ENCODE results near the gene CACNA1B. TPM values are rescaled to one million over a fixed set of nuclear protein-coding genes. Genes with fewer than 3 reads are reported as not detected.
"Not testable (repeated sequence)": the region's sequence is repeated elsewhere in the genome, so short reads cannot be mapped to it uniquely, and the experiment has no call there.

Gene CACNA1B

DNA sequence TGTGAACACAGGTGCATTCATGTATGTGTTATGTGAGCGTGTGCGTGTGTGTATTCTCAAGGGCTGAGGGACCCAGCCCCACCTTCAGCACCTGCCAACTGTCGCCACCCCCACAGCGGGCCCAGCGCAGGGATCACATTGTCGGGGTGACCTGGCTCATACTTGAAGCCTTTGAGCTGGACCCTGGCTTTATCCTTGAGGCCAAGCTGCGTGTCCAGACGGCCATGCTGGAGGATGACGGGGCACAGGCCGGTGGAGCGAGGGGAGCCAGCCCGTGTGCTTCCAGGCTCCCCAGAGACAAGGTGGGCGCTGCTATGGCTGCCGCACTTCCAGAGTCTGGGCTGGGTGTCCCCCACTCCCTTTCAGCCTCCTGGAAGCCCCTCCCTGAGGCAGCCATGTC, 261.5 kb downstream of the CACNA1B start:
- H3K27ac ChIP-seq (replicated peaks); H3K27me3 ChIP-seq (ENCODE audit: insufficient read depth, poor library complexity, severe bottlenecking); H3K4me3 ChIP-seq (replicated peaks; ENCODE audit: insufficient read depth, low read length); DNase-seq (ENCODE audit: low read depth in 1 of 2, low spot score in 1 of 2): not testable (repeated sequence)

DNA sequence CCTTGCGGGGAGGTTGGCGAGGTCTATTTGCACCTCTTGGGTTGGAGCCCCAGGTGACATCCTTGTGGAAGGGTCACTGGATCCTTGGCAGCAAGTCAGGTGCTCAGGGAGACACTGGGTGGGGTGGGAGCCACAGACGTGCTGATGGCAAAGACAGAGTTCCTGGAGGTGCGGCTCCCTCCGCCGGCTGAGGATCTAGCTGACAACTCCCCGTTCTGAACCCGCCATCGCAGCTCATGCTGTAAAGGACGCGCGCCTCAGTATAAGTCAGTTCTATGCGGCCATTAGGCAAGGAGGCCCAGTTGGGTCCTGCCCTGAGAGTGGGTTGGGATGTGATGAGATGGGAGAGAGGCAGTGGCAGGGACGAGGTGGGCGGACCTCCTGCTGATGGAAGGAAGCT, 263.4 kb downstream of the CACNA1B start:
- H3K4me3 ChIP-seq (replicated peaks; ENCODE audit: insufficient read depth, low read length); DNase-seq (ENCODE audit: low read depth in 1 of 2, low spot score in 1 of 2); H3K27ac ChIP-seq (replicated peaks); H3K27me3 ChIP-seq (ENCODE audit: insufficient read depth, poor library complexity, severe bottlenecking): not testable (repeated sequence)

DNA sequence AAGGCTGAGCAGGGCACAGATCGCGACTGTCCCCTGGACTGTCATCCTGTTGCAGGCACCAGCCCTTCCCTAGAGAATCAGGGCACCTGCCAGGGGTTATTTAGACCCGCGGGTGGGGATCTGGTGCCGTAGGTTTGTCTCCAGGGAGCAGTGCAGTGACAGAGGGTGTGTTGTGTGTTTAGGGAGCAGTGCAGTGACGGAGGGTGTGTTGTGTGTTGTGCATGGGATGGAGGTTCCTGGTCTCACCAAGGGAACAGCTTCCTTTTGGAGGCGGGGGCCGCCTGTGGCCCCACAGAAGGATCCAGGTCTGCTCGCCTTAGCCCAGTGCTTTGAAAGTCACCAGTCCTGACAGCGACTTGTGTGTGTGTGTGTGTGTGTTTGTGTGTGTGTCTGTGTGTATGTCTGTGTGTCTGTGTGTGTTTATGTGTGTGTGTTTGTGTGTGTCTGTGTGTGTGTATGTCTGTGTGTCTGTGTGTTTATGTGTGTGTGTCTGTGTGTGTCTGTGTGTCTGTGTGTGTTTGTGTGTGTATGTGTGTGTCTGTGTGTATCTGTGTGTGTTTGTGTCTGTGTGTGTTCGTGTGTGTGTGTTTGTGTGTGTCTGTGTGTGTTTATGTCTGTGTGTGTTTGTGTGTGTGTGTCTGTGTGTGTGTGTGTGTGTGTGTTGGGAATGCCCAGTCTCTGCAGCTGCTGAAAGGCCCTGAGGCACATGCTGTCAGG, 265.1 kb downstream of the CACNA1B start:
- not testable (repeated sequence) for DNase-seq (ENCODE audit: low read depth in 1 of 2, low spot score in 1 of 2); H3K27me3 ChIP-seq (ENCODE audit: insufficient read depth, poor library complexity, severe bottlenecking); H3K4me3 ChIP-seq (replicated peaks; ENCODE audit: insufficient read depth, low read length); H3K27ac ChIP-seq (replicated peaks)

DNA sequence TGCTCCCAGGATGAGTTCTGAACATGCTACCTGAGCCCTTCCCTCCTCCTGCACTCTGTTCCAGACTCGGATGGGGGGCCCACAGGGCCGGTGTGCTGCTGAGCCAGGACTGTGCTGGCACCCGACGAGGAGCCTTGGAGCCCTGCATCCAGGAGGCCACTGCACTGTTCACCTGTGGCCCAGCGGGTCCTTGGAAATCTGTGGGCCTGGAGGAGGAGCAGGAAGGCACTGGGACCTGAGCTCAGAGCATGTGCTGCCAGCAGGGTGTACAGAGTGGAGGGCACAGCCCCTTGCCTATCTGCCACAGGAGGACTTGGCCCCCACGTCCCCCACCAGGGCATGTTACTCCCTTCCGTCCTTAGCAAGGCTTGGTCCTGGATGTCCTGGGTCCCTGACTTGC, 265.9 kb downstream of the CACNA1B start:
- not testable (repeated sequence) for DNase-seq (ENCODE audit: low read depth in 1 of 2, low spot score in 1 of 2); H3K27ac ChIP-seq (replicated peaks); H3K4me3 ChIP-seq (replicated peaks; ENCODE audit: insufficient read depth, low read length)

DNA sequence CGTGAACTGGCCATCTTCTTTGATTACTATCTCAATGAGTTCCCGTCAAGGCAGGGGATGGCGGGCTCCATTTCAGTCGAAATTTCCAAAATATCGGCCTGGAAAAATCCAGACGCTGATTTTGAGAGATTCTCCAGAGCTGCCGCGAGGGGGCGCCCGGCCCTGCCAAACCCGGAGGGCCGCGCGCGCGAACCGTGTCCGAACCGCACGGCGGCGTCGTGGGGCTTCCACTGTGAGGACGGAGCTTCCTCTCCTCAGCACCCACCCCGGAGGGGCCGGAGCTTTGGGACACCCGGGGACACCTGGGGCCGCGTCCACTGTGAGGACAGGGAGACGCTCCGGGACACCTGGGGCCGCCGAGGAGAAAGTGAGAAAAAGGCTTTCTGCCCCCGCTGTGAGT, 270.0 kb downstream of the CACNA1B start:
- H3K4me3 ChIP-seq (replicated peaks; ENCODE audit: insufficient read depth, low read length); DNase-seq (ENCODE audit: low read depth in 1 of 2, low spot score in 1 of 2); H3K27ac ChIP-seq (replicated peaks); H3K27me3 ChIP-seq (ENCODE audit: insufficient read depth, poor library complexity, severe bottlenecking): not testable (repeated sequence)

More for the DNA sequence above, 265.9 kb downstream of the CACNA1B start:
- not testable (repeated sequence) for H3K27me3 ChIP-seq (ENCODE audit: insufficient read depth, poor library complexity, severe bottlenecking)

DNA sequence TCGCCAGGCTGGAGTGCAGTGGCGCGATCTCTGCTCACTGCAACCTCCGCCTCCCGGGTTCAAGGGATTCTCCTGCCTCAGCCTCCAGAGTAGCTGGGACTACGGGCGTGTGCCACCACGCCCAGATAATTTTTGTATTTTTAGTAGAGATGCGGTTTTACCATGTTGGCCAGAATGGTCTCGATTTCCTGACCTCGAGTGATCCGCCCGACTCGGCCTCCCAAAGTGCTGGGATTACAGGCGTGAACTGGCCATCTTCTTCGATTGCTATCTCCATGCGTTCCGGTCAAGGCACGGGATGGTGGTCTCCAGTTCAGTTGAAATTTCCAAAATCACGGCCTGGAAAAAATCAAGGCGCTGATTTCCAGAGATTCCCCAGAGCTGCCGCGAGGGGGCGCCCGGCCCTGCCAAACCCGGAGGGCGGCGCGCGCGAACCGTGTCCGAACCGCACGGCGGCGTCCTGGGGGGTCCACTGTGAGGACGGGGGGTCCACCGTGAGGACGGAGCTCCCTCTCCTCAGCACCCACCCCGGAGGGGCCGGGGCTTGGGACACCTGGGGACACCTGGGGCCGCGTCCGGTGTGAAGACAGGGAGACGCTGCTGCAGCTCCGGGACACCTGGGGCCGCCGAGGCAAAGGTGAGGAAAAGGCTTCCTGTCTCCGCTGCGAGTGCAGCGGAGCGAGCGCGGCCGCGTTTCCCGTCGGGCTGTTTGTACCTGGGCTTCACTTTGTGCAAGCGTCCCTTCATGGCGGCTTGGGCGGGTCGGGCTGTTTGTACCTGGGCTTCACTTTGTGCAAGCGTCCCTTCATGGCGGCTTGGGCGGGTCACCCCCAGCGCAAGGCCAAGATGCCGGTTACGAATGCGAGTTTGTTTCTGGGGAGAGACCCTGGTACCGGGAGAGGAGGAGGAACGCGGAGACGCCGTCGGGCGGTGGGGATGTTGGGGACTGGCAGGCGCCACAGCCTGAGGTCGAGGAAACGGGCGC, 272.4 kb downstream of the CACNA1B start:
- H3K27ac ChIP-seq (replicated peaks); H3K27me3 ChIP-seq (ENCODE audit: insufficient read depth, poor library complexity, severe bottlenecking): not testable (repeated sequence)
- peak in 1 of 2 experiments; percentile 3 for DNase-seq (ENCODE audit: low read depth in 1 of 2, low spot score in 1 of 2)
- peak overlapping the region; percentile 37 for H3K4me3 ChIP-seq (replicated peaks; ENCODE audit: insufficient read depth, low read length)

DNA sequence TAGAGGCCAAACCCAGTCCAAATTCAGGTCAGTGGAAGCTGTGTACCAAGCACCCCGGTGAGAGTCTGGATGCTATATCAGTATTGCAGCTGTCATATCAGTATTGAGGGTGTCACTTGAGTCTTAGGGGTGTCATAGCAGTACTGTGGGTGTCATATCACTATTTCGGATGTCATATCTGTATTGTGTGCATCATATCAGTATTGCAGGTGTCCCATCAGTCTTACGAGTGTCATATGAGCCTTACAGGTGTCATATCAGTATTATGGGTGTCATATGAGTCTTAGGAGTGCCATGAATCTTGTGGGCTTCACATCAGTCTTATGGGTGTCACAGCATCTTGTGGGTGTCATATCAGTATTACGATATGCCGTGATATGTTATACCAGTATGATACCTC, 278.2 kb downstream of the CACNA1B start:
- not testable (repeated sequence) for H3K27me3 ChIP-seq (ENCODE audit: insufficient read depth, poor library complexity, severe bottlenecking); DNase-seq (ENCODE audit: low read depth in 1 of 2, low spot score in 1 of 2); H3K4me3 ChIP-seq (replicated peaks; ENCODE audit: insufficient read depth, low read length); H3K27ac ChIP-seq (replicated peaks)

DNA sequence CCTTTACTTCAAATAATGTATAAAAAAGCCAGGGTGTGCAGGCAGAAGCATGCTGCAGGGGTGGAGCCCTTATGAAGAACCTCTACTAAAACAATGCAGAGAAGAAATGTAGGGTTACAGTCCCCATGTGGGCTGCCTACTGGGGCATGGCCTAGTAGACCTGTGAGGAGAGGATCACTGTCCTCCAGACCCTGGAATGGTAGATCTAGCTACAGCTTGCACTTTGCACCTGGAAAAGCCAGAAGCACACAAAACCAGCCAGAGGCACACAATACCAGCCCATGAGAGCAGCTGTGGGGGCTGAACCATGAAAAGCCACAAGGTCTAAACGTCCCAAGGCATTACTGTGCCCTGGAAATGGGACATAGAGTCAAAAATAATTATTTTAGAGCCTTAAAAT, 289.2 kb downstream of the CACNA1B start:
- H3K27me3 ChIP-seq (ENCODE audit: insufficient read depth, poor library complexity, severe bottlenecking); H3K4me3 ChIP-seq (replicated peaks; ENCODE audit: insufficient read depth, low read length); DNase-seq (ENCODE audit: low read depth in 1 of 2, low spot score in 1 of 2); H3K27ac ChIP-seq (replicated peaks): not testable (repeated sequence)

Small RNA genes lying within 50 kb of the gene (microRNA-seq; reads per million reads assigned to microRNA genes)
- not detected for gene MIR602
